GM19455 (cell line): ENCODE measurements around the gene KCNA10.

ENCODE experiments used
- ATAC-seq: cut with Tn5 transposase; IDR thresholded peaks from one replicate; pipeline ENCODE4 v1.9.1; 2021; ENCODE audit not compliant: unreplicated experiment

The KCNA10 gene

DNA sequence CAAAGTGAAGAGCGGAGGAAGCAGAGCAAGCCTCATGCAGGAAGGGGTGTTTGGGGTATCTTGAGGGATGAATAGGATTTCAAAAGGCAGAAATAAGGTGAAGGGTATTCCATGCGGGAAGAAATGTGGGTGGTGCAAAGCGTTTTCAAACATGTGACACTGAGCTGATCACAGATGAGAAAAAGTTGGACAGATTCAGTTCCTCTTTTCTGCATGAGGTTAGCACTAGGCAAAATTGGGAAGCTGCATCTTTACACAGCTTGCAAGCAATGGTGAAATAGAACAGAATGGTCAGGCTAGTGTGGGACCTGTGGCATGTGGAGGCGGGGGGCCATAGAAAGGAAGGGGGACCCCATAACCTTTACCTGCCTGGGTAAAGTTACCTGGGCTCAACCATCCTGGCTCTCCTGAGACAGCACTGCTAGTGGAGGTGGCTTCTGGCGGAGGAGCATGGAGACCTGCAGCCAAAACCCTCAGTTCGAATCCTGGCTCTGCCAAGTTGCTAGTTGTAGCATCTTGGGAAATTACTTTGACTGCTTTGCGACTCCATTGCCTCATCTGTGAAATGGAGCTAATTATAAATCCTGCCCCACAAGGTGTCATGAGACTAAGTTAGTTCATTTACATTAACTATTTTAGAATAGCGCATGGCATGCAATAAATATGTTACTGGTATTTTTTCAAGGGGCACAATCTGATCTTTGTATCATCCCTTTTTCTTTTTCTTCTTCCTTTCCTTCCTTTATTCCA, 16.4 kb downstream of the KCNA10 start:
- ATAC-seq: no peak

- ATAC-seq: no peak
Observed at GRCh38 chr1:110501488-110502132, 17.4 kb downstream of the KCNA10 start.

GRCh38 chr1:110498270-110498669, 20.7 kb downstream of the KCNA10 start:
- no peak for ATAC-seq

- no peak for ATAC-seq
Observed at GRCh38 chr1:110495926-110496600, 22.9 kb downstream of the KCNA10 start.

DNA sequence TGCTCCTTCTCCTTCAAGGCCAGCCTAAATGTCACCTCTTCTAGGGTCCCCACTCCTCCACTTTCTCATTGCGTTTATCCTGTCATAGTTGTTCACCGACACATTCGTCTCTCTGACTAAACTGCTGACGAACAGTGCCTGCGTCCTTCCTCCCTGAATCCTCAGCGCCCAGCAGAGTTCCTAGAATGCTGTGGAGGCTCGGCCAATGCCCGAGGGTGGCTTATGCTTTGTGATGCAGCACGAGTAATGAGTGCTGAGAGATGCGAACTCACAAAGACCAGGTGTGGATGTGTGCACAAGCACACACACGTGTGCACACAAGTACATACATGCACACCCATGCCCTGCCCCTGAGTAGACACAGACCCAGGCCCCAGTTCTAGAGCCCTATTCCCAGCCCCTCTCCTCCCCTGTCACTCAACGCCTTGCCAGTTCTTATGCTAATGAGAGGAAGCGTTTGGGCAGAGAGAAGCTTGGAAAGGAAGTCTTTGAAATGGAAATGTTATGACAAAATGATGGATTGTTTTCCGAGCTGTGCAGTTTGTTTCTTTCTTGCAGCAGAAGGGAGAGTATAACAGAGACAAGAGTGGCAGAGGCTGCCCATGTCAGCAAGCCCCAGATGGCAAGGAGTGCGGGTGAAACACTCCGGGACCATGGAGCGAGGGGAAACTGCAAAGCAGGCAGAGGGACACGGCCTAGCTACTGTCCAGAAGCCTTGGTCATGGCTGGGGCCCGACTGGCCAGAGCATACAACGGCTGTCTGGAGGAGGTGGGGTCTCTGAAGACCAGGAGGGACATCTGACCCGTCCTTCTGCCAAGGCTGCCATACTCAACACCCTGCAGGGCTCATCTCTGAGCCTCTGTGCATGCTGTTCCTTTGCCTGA, 24.2 kb downstream of the KCNA10 start:
- ATAC-seq: no peak

DNA sequence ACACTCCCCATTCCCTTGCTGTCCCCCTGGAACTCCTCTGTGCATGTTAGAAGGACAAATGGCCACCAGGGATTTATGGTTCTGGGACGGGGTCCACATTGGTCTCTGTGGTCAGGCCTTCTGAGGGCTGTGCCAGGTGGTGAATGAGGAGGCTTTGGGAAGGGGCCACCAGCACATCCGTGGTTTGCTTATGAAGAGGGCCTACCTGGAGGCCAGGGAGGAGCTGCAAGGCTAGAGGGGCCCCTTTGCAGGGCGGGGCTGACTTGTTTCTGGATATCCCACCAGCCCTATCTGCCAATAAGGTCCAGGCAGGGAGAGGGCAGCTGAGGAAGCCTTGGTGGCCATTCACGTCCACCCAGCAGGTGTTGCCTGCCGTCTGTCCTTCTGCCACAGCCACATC, 24.9 kb downstream of the KCNA10 start:
- no peak for ATAC-seq

DNA sequence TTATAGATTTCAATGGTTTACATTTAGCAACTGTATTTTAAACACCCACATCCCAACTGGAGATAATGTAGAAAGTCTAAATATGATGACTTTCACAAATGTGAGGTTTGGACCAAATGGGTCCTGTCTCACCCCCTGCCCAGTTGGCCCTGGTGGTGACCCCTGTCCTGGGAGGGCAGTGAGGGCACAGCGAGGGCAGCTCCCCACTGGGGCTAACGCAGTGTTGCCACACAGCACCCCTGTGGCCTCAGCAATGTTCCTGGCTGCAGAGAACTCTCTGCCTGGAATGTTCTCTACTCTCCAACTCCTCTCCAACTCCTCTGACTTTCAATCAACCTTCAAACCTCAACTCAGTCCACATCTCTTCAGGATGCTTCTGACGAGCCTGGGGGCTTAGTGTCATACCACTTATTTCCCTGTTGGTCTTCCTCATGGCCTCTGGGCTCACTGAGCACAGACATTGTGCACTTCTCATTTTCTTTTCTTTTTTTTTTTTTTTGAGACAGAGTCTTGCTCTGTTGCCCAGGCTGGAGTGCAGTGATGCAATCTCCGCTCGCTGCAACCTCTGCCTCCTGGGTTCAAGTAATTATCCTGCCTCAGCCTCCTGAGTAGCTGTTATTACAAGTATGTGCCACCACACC, 25.8 kb downstream of the KCNA10 start:
- ATAC-seq: no peak

GRCh38 chr1:110492573-110492972, 26.4 kb downstream of the KCNA10 start:
- no peak for ATAC-seq

DNA sequence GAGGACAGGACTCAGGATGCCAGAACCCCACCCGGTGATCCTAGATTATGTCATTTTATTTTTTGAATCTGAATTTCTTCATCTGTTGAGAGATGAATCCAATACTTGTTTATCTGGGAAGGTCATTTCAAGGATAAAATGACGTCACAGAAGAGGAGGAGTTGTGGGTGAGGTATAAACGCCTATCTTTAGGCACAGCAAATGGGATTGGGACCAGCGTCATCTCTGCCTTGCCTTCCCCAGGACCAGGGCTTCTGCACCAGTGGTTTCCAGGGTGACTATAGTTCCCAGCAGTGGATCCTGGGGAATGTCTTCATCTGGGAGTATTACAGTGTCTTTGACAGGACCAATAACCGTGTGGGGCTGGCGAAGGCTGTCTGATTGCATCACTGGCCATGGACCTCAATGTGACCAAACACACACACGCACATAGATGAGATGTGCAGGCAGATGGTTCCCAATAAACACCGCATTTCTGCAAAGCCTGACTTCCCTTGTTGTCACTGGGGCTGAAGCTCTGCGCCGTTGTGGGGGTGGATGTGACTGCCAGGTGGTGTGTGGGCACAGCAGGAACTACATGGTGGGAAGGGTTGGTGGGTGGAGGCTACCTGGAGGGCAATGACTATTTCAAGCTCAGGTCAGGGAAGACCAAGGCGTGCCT, 28.1 kb downstream of the KCNA10 start:
- no peak for ATAC-seq

GRCh38 chr1:110489973-110490542, 28.9 kb downstream of the KCNA10 start:
- ATAC-seq: no peak

GRCh38 chr1:110489406-110489805, 29.6 kb downstream of the KCNA10 start:
- ATAC-seq: no peak

DNA sequence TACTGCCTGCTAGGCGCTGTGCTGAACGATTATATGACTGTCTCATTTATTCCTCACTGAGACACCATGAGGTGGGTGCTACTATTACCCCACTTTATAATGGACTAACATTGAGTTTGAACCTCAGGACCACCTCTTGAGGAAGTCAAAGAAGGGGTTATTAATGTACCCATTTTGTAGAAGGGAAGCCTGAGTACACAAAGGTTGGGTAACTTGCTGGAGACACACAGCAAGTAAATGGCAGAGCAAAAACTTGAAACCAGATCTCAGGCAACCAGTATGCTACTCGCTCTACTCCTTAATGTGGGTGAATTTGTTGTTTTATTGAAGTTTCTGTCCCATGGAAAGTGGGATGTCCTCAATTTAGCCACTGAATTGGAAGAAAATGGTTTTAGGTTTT, 30.1 kb downstream of the KCNA10 start:
- no peak for ATAC-seq

DNA sequence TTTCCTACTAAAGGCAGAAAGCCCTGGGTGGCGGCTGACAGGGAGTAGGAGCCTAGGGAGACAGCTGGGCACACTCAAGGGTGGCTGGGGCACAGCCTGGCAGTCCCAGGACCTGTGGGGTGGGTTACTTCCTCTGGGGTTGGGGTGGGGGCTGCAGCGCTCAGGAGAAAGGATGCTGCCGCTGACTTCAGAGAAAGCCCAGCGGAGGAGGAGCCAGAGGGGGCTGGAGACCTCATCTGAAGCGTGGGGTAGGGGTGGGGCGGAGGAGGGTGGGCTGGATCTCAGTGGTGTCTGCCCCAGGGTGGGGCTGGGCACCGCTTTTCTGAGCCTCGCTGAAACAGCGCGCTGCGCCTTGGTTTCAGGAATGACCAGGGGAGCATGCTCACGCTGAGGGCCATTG, 30.8 kb downstream of the KCNA10 start:
- no peak for ATAC-seq

- no peak for ATAC-seq
Observed at GRCh38 chr1:110487726-110488125, 31.2 kb downstream of the KCNA10 start.

GRCh38 chr1:110485725-110486124, 33.2 kb downstream of the KCNA10 start:
- ATAC-seq: no peak

DNA sequence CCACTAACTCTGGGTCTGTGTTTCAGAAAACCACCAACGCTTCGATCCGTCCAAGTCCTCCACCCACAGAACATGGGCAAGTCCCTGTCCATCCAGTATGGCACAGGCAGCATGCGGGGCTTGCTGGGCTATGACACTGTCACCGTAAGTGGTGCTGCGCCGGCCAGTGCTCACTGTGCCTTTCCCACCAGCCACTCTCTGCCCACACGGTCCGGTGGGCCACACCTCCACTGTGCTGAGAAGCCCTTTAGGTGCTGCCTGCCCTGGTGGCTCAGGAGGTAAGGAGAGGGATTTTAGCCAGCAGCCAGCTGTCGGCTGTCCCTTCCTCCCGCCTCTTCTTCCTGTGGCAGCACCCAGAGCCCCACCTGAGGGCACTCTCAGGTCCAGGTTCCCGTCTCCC, 34.2 kb downstream of the KCNA10 start:
- ATAC-seq: no peak

- no peak for ATAC-seq
Observed at GRCh38 chr1:110483308-110483685, 35.7 kb downstream of the KCNA10 start.

DNA sequence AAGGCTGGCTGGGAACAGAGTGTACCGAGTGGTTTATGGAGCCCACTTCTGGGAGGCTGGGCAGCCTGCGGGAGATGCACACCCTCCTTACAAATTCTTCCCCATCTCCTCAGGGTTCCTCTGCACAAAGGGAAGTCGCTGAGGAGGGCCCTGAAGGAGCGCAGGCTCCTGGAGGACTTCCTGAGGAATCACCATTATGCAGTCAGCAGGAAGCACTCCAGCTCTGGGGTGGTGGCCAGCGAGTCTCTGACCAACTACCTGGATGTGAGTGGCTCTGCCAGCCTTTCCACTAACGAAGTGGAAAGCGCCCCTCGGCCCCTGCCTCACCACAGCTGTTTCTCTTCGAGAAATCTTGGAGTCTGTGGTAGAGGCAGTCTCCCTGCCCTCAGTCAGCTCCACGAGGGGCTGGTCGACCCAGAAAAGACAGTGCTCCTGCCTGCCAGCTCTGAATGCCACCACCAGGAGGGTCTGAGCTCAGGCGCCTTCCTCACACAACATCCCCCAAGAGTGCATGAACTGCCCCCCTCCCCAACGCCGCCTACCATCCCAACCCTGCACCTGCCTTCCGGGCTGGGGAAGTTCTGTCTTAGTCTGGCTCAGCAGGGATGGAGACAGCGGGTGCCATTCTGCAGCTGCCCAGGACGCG, 36.2 kb downstream of the KCNA10 start:
- ATAC-seq: no peak

DNA sequence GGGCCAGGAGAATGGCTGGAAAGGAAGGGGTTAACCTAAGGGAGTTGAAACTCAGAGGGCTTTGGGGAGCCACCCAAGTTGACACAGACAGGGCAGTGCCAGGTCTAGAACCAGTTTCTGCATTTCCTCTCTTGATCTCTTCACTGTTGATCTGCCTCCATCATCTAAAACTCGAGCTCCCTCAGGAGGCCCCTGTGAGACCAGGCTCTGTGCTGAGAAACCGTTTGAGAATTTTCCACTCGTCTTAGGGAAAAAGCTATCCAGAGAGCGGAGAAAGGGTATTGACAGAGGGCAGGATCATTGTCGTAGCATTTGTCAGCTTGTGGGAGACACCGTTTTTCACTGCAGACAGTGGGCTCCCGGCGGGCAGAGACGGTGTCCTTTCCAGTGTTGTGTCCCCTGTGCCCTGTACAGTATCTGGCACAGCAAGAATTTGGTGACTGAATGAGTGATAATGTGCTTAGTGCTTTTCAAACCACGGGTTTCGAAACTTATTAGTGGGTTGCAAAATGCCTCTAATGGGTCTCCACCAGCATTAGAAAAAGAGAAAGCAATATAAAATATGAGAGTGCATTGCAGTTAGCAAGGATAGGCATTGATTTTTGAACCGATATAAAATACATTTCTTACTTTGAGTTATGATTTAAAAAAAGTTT, 36.9 kb downstream of the KCNA10 start:
- ATAC-seq: no peak
